HepG2 (cell line): ENCODE measurements around the gene SLC36A3. TPM values are rescaled to one million over a fixed set of nuclear protein-coding genes. Genes with fewer than 3 reads are reported as not detected.
A peak's percentile ranks its signal among the peaks of the same experiment; 100 is the strongest.

Experiments
- ETV6 ChIP-seq: sonication (generic); formaldehyde crosslinking; conservative IDR thresholded peaks from 2 replicates; pipeline ENCODE4 v1.4.0; 2020; ENCODE audit warnings: missing genetic modification reagents
- FOSL1 ChIP-seq: sonication (generic); formaldehyde crosslinking; IDR thresholded peaks from 2 replicates; pipeline ENCODE4 v1.9.0; 2021; ENCODE audit warnings: missing genetic modification reagents, borderline replicate concordance
- GMEB2 ChIP-seq: IDR thresholded peaks from 2 replicates; pipeline ENCODE4 v1.6.1; 2016; ENCODE audit warnings: missing biosample characterization, missing genetic modification reagents, low read depth
- HHEX ChIP-seq: IDR thresholded peaks from 2 replicates; pipeline ENCODE4 v1.6.1; 2016; ENCODE audit warnings: control low read depth
- HIC2 ChIP-seq: sonication (generic); formaldehyde crosslinking; IDR thresholded peaks from 2 replicates; pipeline ENCODE4 v1.9.0; 2022; ENCODE audit warnings: low read depth, missing genetic modification reagents
- HINFP ChIP-seq: sonication (generic); formaldehyde crosslinking; IDR thresholded peaks from 2 replicates; pipeline ENCODE4 v1.4.0; 2020; ENCODE audit warnings: low read depth, mild to moderate bottlenecking, missing genetic modification reagents
- KDM6A ChIP-seq: IDR thresholded peaks from 2 replicates; pipeline ENCODE4 v1.6.1; 2016; ENCODE audit warnings: low read depth
- KLF9 ChIP-seq: IDR thresholded peaks from 2 replicates; pipeline ENCODE4 v1.6.1; 2016; ENCODE audit warnings: low read depth
- MBD4 ChIP-seq: IDR thresholded peaks from 2 replicates; pipeline ENCODE4 v1.6.1; 2012; ENCODE audit warnings: low read length, inconsistent platforms, borderline replicate concordance
- MXD4 ChIP-seq: IDR thresholded peaks from 2 replicates; pipeline ENCODE4 v1.6.1; 2016; ENCODE audit warnings: mild to moderate bottlenecking, missing biosample characterization, missing genetic modification reagents
- NR2F1 ChIP-seq, 2 experiments: fragments of 450-650 bp in 1 of 2; formaldehyde crosslinking in 1 of 2; IDR thresholded peaks; 2 replicates each; pipeline versions ENCODE4 v1.5.0 to v1.6.1; 2016 to 2020; ENCODE audit warnings: mild to moderate bottlenecking in 1 of 2, missing compliant biosample characterization in 1 of 2, missing genetic modification reagents in 1 of 2, moderate library complexity in 1 of 2
- POLR2AphosphoS5 ChIP-seq: IDR thresholded peaks from 2 replicates; pipeline ENCODE4 v1.6.1; 2012; ENCODE audit warnings: low read depth, low read length
- POLR2G ChIP-seq: fragments of 200-400 bp; formaldehyde crosslinking; IDR thresholded peaks from 2 replicates; pipeline ENCODE4 v1.6.1; 2018; ENCODE audit warnings: mild to moderate bottlenecking, low read depth, low read length, moderate library complexity
- SNAPC5 ChIP-seq: sonication (generic); formaldehyde crosslinking; IDR thresholded peaks from 2 replicates; pipeline ENCODE4 v1.8.1; 2023; ENCODE audit warnings: mild to moderate bottlenecking, missing genetic modification reagents, borderline replicate concordance
- SOX5 ChIP-seq: IDR thresholded peaks from 2 replicates; pipeline ENCODE4 v1.6.1; 2016; ENCODE audit warnings: borderline replicate concordance
- ZNF569 ChIP-seq: sonication (generic); formaldehyde crosslinking; IDR thresholded peaks from 2 replicates; pipeline ENCODE4 v1.5.0; 2020; ENCODE audit warnings: mild to moderate bottlenecking, missing genetic modification reagents, moderate library complexity, borderline replicate concordance
- ZNF580 ChIP-seq: IDR thresholded peaks from 2 replicates; pipeline ENCODE4 v1.6.1; 2016; ENCODE audit warnings: low read depth, borderline replicate concordance
- ZNF644 ChIP-seq: IDR thresholded peaks from 2 replicates; pipeline ENCODE4 v1.6.1; 2016; ENCODE audit warnings: low read depth
- ZNF678 ChIP-seq: sonication (generic); formaldehyde crosslinking; IDR thresholded peaks from 2 replicates; pipeline ENCODE4 v1.4.0; 2020; ENCODE audit warnings: mild to moderate bottlenecking, missing genetic modification reagents
- ZNF7 ChIP-seq: IDR thresholded peaks from 2 replicates; pipeline ENCODE4 v1.6.1; 2016; ENCODE audit warnings: missing biosample characterization, missing genetic modification reagents
- ZNF775 ChIP-seq: sonication (generic); formaldehyde crosslinking; IDR thresholded peaks from 2 replicates; pipeline ENCODE4 v1.4.0; 2020; ENCODE audit warnings: missing genetic modification reagents, mild to moderate bottlenecking, moderate library complexity, borderline replicate concordance
- polyA plus RNA-seq, 8 experiments: library from polyadenylated mRNA; depleted of rRNA in 3 of 8; stranded (reverse) in 7 of 8; unstranded in 1 of 8; fragments of >200 nt; fragmentation: Illumina TruSeq in 4 of 8; extraction: Trizol in 4 of 8; gene quantifications; 2 replicates each; pipeline versions ENCODE4 v1.2.1 to v1.2.3, GENCODE V29; 2011 to 2016; ENCODE audit warnings: low read depth in 4 of 8, missing spikeins in 1 of 8, mixed read lengths in 1 of 8; ENCODE audit not compliant: insufficient read depth in 1 of 8
- total RNA-seq, 5 experiments: library from RNA; depleted of rRNA; stranded (reverse); fragments of >200 nt; fragmentation: Illumina TruSeq; extraction: Trizol; gene quantifications; 2 replicates each; pipeline ENCODE4 v1.2.3, GENCODE V29; 2016; ENCODE audit warnings: low read depth in 1 of 5
- TF ChIP-seq, protein P1 (sequence below): sonication (generic); formaldehyde crosslinking; IDR thresholded peaks from 2 replicates; pipeline ENCODE4 v1.4.0; 2020; ENCODE audit warnings: missing genetic modification reagents; ENCODE audit errors: not compliant biosample characterization
- TF ChIP-seq, protein P2 (sequence below): sonication (generic); formaldehyde crosslinking; IDR thresholded peaks from 2 replicates; pipeline ENCODE4 v1.5.0; 2020; ENCODE audit warnings: mild to moderate bottlenecking, low read depth, missing genetic modification reagents, borderline replicate concordance
- TF ChIP-seq, protein P3 (sequence below): sonication (generic); formaldehyde crosslinking; IDR thresholded peaks from 2 replicates; pipeline ENCODE4 v1.5.1; 2020; ENCODE audit warnings: missing genetic modification reagents, mild to moderate bottlenecking, borderline replicate concordance

Gene SLC36A3
- total and polyA plus RNA-seq, 2 of the 13 experiments (the other 11 are each of a cell fraction or from before 2014, with no cell fraction given) = not detected

DNA sequence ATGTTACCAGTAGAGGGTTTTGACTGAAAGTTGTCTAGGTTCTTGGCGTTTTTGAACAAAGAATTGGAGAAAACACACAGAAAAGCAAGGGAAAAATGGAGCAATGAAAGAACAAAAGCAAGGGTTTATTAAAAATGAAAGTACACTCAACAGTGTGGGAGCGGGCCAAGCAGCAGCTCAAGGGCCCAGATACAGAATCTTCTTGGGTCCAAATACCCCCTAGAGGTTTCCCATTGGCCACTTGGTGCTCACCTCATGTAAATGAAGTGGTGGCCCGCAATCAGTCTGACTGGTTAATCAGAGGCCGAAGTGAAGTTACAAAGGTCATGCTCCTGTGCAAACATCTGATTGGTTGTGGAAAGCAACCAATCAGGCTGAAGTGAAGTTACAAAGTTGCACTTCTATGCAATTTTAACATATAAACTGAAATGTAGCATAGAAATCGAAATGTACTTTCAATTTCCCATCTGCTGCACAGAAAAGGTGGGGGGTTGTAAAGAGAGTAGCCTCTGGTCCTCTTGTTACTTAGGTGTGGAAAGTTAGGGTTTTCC is 52.5 kb downstream of the SLC36A3 start (continued):
- TF ChIP-seq, protein P1, sequence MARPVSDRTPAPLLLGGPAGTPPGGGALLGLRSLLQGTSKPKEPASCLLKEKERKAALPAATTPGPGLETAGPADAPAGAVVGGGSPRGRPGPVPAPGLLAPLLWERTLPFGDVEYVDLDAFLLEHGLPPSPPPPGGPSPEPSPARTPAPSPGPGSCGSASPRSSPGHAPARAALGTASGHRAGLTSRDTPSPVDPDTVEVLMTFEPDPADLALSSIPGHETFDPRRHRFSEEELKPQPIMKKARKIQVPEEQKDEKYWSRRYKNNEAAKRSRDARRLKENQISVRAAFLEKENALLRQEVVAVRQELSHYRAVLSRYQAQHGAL (CRISPR knock-in tag) = no peak
- no peak for TF ChIP-seq HHEX (CRISPR knock-in tag)
- no peak for TF ChIP-seq GMEB2
- TF ChIP-seq NR2F1 (CRISPR knock-in tag; IDR thresholded peaks at IDR 0.05) = 0 out of 4 replicates have a peak, but pooled peaks of 1 of the 2 experiments have one; percentile 4
- no peak for TF ChIP-seq HINFP
- no peak for TF ChIP-seq SOX5 (CRISPR knock-in tag)
- peak; percentile 91 for TF ChIP-seq POLR2AphosphoS5
- TF ChIP-seq ZNF7 (CRISPR knock-in tag) = no peak
- TF ChIP-seq SNAPC5 (CRISPR knock-in tag) = no peak
- no peak for TF ChIP-seq ZNF580
- TF ChIP-seq MXD4 (CRISPR knock-in tag) = no peak
- TF ChIP-seq ZNF569 = no peak
- TF ChIP-seq MBD4 = no peak
- TF ChIP-seq KLF9 = no peak
- no peak for TF ChIP-seq HIC2 (CRISPR knock-in tag)
- TF ChIP-seq ZNF644 = no peak
- TF ChIP-seq, protein P2, sequence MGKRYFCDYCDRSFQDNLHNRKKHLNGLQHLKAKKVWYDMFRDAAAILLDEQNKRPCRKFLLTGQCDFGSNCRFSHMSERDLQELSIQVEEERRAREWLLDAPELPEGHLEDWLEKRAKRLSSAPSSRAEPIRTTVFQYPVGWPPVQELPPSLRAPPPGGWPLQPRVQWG (CRISPR knock-in tag) = no peak
- TF ChIP-seq ETV6 = no peak
- TF ChIP-seq, protein P3, sequence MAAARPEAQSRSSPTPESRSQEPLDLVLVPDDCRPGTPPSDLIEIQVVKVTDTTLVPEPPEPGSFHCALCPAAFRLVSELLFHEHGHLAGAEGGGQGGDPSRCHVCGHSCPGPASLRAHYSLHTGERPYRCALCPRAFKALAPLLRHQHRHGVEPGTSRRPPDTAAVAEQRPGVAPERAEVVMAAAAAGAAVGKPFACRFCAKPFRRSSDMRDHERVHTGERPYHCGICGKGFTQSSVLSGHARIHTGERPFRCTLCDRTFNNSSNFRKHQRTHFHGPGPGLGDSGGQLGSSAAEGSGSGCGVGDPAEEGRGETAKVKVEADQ = no peak
- TF ChIP-seq POLR2G = peak; percentile 85
- no peak for TF ChIP-seq ZNF775
- TF ChIP-seq FOSL1 = no peak
- no peak for TF ChIP-seq ZNF678 (CRISPR knock-in tag)
- no peak for TF ChIP-seq KDM6A (CRISPR knock-in tag)
